Activated CD4-positive, CD25-positive, alpha-beta regulatory T cell (primary cell): ENCODE measurements around the gene SEMA5B.

Source experiments
- DNase-seq, 4 experiments: peaks; one replicate each; lab custom pipeline; 2025; lab: John Stamatoyannopoulos, UW

Gene SEMA5B

GRCh38 chr3:122942937-122943827, 84.4 kb downstream of the SEMA5B start:
- no peak for DNase-seq

GRCh38 chr3:122942239-122942638, 85.3 kb downstream of the SEMA5B start:
- no peak for DNase-seq

- no peak for DNase-seq
These were observed 86.0 kb downstream of the SEMA5B start for GRCh38 chr3:122941228-122942206.

GRCh38 chr3:122940628-122941086, 86.9 kb downstream of the SEMA5B start:
- DNase-seq = no peak

- no peak for DNase-seq
These were observed 88.7 kb downstream of the SEMA5B start for GRCh38 chr3:122938783-122939425.

- DNase-seq = no peak
These were observed 89.8 kb downstream of the SEMA5B start for GRCh38 chr3:122937745-122938144.

GRCh38 chr3:122936986-122937385, 90.6 kb downstream of the SEMA5B start:
- DNase-seq = no peak

GRCh38 chr3:122936335-122936734, 91.2 kb downstream of the SEMA5B start:
- no peak for DNase-seq

GRCh38 chr3:122934251-122934650, 93.3 kb downstream of the SEMA5B start:
- no peak for DNase-seq

- DNase-seq = no peak
These were observed 95.2 kb downstream of the SEMA5B start for GRCh38 chr3:122932251-122932967.

GRCh38 chr3:122931636-122932035, 95.9 kb downstream of the SEMA5B start:
- DNase-seq = no peak

GRCh38 chr3:122930063-122930997, 97.2 kb downstream of the SEMA5B start:
- no peak for DNase-seq

GRCh38 chr3:122929188-122930062, 98.1 kb downstream of the SEMA5B start:
- DNase-seq = no peak

- no peak for DNase-seq
These were observed 99.0 kb downstream of the SEMA5B start for GRCh38 chr3:122928396-122929187.

- DNase-seq = no peak
These were observed 99.8 kb downstream of the SEMA5B start for GRCh38 chr3:122927726-122928125.

GRCh38 chr3:122926811-122927210, 100.8 kb downstream of the SEMA5B start:
- no peak for DNase-seq

GRCh38 chr3:122926322-122926721, 101.2 kb downstream of the SEMA5B start:
- DNase-seq = no peak

- no peak for DNase-seq
These were observed 101.8 kb downstream of the SEMA5B start for GRCh38 chr3:122925756-122926155.
